ENCODE data around the gene SUSD4.

Gene SUSD4

DNA sequence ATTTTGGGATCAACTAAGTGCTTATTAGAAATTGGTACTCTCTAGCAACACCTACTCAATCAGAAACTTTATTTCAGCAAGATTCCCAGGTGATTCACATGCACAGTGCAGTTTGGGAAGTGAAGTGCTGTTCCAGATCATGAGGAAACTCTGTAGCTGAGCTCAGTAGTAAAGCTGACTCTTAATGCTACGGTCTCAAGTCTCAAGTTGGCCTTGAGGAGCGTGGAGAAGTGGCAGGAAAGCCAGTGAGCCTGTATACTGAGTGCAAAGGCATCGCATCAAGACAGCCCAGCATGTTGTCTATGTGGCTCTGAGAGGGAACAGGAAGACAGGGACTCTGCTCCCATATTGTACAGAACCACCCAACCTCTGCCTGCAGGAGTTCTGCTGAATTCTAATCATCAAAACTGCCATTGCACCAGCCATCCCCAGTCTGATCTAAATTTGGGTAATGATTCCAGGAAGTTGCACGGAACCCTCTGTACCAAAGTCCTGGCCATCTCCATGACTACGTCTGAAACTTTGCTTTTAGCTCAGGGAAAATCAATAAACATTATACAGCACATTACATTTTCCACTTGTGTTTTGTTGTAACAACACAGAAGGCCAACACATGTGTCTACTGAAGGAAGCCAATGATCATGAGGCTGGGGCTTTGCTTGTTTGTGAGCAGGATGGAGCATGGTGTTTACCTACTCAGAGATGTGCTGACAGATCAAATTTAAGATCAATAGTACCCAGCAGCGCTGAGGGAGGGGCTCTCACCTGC is 115.8 kb downstream of the SUSD4 start:
- peak; percentile 18 for DNase-seq

DNA sequence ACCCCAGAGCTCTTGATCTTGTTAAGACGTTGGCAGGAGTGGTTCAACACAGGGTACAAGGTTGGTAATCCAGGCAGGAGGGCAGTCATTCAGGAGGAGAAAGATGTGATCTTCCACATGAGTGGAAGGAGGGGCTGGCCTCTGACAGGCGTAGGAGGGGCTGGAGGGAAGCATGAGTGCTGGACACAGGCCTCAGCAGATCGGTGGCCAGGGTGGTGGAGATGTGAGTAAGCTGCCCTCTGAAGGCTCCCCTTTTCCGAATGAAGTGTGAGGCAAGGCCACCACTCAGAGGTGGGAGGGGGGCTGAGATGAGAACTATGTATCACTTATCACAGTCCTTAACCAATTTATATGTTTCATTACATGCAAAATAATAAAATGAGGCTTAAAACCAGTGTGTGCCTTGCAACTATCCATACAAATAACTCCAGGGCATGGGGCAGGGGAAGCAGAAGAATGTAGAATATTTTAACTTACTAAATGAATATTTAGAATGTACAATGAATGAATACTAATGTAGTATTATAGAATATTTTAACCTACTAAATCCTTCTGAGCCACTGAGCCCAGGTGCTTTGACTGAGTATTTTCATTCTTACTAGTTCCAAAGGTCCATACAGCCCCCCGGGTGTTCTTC is 117.4 kb downstream of the SUSD4 start:
- no peak for DNase-seq

DNA sequence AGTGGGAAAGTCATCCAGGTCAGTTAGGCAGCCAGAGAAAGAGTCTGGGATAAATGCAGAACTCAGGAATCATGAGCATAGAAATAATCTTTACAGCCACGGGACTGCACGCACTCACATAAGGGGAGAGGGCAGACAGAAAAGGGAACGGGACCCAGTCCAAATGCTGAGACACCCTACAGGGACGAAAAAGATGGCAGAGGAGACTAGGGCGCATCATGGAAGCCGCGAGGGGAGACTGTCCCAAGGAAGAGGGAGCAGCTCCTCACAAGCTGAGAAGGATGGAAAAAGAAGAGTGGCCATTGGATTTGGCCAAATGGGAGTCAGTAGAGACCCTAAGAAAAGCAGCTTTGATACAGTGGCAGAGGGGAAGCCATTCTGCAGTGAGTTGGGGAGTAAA is 118.0 kb downstream of the SUSD4 start:
- DNase-seq: no peak

DNA sequence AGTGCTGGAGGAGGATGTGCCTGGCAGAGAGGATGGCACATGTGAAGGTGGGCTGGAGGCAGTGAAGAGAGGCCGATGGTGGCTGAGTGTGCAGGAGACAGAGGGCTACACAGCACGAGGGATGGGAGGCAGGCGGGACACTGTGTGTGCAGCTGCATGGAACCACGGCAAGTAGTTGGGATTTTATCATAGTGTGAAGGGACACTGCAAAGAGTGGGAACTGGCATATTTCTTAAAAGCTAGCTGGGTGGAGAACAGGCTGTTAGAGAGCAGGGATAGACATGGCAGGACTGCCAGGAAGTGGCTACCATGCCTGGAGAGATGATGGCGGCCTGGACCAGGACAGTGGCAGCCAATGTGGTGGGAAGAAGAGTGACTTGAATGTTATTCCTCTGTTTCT is 118.6 kb downstream of the SUSD4 start:
- DNase-seq: no peak

DNA sequence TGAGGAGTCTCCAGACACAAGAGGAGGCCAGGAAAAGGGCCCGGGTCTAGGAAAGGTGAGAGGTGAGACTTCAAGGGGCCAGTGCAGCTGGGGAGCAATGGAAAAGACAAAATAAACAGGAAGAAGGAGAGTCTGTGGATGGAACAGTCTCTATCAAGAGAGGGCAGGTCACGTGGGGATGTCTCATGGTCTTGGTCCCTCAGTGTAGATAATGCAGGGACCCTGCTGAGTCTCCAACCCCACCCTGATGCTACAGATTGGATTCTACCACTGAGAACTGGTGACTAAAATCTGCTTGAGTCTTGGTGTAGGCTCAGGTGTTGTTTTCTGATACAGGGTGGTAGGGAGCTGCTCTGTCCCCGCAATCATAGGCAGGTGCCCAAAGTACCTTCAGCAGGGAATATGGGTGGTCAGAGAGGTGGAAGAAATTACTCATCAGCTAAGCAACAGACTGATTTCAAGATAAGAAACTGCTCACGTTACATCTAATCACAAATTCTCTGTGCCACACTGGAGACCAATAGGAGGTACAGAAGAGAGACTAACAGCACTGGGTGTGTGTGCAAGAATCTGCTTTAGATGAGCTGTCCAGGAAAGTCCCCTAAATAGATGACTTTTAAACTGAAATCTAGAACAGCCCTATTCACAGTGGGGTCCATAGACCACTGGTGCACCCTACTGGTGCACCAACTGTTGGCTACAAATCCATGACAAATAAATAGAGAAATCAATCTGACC is 119.4 kb downstream of the SUSD4 start:
- peak; percentile 28 for DNase-seq

DNA sequence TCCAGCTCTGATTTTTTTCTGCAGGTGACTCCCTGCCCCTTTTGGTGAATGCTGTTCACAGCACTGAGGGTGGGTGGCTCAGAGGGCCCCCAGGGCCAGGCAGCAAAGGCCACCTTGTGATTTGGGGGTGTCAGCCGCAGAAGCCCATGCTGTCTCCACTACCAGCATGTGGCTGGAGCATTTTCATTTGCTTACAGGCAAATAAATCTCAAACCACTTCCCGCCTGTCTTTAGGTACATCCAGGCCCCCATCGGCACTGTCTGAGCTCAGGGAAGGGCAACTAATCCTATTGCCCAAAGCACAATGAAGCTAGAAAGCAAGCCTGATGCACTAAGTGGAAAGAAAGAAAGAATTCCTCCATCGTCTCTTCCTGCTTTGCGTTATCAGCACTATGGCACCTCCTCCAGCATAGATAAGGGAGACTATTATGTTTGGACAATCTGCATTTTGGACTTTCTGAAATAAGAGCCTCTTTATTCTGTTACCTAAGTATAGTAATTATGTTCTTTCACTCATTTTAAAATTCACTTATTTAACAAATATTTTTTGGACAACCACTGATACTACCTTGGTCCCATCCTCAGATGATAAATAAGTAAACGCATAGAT is 120.4 kb downstream of the SUSD4 start:
- DNase-seq: no peak

DNA sequence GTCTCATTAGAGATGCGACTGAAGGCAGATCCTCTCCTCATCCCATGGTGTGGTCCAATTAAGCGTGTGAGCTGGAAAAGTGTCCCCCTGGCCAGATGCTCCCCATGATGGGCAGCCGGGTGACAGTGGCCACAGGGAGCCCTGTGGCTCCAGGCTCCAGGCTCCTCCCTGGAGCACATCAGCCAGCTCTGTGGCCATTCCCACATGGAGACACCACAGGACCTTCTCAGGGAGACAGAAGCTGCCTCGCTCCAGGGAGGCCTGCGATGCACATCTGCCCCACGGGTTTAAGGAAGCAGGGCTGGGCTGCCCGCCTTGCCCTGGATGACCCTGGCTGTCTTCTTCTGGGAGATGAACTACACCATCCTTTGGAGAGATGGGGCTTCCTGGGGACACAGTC is 121.0 kb downstream of the SUSD4 start:
- DNase-seq: no peak

DNA sequence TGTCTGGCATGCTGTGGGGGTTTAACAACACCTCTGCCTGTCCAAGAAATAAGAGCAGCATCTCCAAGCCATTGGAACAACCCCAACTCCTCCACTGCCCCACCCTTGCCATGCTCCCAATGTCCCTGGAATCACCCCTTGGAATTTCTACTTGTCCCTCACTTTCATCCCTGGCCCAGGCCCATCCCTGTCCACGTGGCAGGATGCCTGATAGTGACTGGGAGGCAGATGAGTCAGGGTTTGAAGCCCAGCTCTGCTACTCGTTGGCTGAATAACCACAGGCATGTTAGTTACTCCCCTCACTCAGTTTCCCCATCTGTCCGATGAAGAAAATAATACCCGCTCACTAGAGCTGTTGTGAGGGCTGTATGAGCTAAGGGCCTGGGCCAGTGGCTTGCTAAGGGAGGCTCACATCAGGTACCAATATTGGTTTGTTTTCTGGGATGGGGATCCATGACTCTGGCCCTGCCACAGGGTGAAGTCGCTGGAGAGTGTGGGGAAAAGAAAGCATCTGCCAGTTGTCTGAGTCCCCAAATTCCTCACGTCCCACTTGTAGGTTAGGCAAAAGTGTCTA is 121.5 kb downstream of the SUSD4 start:
- DNase-seq: no peak

DNA sequence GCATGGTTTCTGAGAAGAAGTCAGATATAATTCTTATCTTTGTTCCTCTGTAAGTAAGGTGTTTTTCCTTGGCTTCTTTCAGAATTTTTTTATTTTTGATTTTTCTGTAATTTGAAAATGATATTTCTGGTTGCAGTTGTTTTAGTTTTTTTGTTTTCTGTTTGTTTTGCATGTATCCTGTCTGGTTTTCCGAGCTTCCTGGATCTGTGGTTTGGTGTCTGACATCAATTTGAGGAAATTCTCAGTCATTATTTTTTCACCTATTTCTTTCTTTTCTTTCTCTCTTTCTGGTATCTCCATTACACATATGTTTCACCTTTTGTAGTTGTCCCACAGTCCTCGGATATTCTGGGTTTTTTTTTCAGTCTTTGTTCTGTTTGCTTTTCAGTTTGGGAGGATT is 123.9 kb downstream of the SUSD4 start:
- DNase-seq: no peak

DNA sequence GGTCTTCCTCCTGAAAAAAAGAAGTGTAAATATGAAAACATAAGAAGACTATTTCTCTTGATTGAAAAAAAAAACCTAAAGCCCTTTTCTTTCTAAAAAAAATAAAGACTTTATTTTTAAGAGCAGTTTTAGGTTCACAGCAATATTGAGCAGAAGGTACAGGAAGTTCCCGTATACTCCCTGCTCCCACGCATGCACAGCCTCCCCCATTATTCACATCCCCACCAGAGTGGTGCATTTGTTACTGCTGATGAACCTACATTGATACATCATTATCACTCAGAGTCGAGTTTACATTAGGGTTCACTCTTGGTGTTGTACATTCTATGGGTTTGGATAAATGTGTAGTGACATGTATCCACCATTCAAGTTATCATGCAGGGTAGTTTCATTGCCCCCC is 128.9 kb downstream of the SUSD4 start:
- no peak for DNase-seq

DNA sequence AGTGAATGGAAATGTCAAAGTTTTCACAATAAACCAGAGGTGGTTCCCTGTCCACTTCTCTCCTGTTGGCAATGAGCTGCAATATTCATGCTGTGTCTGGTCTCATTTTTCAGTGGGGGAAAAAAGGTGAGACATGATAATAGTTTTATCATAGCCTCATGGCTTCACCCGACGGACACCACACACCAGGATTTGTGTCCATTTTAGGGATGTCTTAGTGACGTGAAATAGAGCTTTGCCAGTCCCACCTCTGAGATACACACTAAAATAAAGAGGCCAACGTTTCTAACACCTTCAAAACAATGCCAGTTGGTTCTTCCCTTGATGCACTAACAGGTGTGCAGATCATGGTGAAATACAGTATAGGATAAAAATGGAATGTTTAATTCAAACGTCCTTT is 129.4 kb downstream of the SUSD4 start:
- no peak for DNase-seq

DNA sequence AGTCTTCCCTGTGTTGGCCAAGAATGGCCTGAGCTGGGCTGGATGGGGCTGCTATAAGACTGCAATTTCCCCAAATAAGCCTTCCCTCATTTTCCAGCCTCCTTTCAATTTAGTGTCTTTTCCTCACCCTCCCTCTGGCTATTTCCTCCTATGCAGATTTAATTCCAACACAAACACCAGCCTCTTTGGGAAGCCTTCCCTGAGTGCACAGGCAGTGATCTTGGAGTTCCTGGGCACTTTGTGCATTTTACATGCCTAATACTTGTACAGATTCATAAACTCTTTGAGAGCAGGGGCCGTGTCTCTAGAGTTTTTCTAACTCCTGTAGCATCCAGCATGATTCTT is 129.8 kb downstream of the SUSD4 start:
- DNase-seq: no peak

DNA sequence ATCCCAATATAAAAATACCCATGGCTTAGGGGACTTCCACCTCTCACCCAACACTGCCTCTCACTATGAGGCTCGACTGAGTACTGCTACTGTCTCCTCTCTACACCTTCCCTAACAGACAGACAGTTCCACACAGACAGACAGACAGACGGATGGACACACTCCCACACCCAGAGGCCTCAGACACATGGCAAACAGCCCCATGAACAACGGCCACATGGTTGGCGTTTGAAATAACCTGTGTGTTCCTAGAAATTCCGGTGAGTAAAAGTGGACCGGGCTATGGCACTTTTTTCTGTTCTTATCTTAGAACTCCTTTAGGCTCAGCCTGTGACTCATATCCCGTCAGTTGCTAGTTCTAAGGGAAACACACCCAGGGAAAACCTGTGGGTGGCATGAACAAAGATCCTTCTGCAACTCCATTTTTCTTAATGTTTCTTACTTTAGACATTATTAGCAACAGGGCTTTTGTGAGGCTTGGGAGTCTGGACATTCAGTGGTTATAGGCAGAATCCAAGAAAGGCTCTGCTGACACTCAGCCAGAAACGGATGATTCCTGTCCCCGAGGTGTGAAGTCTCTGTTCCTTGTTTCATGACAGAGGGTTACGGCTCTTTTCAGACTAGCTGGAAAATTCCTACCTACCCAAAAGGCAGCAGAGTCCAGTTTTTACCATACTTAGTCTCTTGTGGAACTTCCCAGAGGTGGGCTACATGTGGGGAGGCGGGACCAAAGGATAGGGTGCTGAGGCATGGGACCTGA is 130.4 kb downstream of the SUSD4 start:
- peak; percentile 39 for DNase-seq

DNA sequence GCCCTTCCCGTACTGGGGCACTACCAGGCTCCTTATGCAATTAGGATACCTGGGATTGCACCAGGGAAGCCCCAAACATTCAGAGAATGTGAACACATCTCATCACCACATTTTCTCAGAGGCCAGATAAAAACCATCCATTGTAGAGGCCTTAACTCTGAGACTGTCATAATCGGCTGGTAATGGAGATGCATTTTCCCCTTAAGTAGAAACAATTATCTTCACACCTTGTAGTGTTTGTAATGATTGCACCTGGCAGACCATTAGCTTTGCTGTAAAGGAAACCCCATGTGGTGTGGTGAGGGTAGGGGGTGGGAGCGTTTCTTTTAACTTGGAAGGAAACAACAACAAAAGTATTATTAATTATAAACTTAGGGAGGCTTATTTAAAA is 131.0 kb downstream of the SUSD4 start:
- DNase-seq: no peak

DNA sequence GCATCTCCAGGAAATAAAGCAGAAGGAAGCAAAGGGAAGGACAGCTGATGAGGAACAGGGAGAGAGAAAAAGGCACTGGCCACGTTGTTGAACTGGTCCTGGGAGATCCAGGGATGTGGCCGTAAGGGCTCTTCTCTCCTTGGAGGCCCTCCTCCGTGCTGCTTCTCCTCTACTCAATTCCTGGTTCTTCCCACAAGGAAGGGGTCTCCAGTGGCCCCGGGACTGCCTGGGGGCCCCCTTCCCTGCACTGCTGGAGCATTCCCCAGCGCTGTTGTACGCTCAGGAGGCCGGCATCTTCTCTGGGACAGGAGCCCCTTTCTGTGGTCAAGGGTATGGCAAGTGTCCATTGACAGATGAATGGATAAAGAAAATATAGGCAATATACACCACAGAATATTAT is 132.4 kb downstream of the SUSD4 start:
- no peak for DNase-seq

DNA sequence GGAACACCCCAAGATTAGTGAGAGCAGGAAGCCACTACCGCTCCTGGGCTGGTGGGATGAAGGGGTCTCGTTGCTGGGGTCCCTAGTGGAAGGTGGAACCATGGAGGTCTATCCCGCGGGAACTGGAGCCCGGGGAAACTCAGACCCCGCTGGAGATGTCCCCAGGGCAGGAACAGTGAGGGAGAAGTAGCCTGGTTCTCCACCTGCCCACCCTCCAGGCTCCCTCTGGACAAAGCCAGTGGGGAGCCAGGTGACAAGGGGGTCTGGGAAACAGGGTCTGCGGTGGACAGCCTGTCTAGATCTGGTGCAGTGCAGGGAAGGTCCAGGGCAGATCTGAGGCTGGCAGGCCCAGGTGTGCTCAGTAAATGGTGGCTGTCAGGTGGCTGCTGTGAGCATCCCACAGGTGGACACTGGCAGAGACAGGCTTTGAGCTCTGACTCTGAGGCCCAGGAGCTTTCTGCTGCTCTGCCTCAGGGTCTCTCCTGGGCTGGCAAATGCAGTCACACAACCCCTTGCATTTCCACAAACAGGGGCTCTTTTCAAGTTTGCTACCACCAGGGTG is 132.9 kb downstream of the SUSD4 start:
- DNase-seq: no peak

DNA sequence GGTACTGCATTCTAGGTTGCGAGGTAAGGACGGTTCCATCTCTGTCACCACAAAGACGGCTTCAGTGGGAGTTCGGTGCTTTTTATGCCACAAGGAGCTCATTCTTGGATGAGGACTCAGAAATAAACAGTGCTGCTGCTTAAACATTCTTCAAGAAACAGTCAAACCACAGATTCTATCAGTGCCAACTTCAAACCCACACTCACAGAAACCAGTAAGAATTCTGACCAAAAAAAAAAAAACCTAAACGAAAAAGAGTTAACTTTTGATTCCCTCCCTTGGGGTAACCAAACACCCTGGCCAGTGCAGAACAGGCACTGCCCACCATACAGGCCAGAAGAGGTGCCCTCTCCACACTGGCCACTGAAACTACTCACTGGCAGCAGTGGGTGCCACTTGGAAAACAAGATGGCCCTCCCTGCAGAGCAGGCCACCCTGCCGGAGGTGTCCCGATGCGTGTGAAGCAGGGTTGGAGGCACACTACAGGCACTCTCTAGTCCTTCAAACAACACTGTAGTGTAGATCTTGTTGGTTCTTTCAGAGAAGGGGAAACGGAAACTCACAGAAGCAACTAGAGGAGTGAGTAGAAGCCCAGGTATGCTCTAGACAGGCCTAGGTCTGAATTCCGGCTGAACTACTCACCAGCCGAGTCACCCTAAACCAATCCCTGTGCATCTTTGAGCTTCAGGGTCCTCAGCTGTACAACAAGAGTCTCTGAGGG is 133.7 kb downstream of the SUSD4 start:
- peak; percentile 43 for DNase-seq

DNA sequence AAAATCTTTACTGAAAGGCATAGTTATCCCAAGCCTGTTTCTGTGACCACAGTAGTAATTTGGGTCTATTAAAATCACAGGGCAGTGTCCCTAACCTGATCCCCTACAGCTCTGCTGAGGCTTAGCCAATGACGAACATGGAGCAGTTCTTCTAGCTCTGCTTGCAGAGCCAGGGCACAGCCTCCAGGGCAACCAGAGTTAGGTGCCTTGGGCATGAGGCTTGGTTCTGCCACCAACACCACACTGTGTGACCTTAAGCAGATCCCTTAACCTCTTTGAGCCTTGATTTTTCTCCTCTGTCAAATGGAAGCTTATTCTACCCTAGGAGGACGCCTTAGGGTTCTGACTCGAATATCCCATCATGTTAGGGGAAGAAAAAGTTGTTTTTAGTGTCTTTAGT is 134.2 kb downstream of the SUSD4 start:
- DNase-seq: peak; percentile 17

DNA sequence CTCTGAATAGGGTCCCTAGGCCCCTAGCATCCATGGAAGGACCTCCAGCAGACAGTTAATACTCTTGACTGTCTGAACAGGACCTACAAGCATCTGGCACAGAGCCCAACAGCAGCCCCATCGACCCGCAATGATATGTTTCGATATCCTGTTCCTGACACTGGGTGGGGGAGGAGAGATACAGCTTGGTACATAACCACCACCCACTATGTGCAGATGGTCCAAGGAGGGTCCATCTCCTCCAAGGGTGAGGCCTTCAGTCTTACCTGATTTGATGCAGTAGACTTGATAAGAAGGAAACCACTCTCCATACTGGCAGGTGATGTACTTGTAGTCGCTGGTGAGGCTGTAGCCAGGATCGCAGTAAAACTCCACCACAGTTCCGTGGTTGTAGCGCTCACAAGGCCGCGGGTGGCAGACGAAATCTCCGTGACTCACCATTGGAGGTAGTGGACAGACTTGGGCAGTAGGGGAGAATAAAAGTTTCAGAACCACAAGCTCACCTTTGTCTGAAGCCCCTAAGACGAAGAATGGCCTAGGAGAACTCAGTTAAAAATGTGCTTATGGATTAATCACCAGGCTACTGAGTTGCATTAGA is 134.9 kb downstream of the SUSD4 start:
- DNase-seq: no peak

DNA sequence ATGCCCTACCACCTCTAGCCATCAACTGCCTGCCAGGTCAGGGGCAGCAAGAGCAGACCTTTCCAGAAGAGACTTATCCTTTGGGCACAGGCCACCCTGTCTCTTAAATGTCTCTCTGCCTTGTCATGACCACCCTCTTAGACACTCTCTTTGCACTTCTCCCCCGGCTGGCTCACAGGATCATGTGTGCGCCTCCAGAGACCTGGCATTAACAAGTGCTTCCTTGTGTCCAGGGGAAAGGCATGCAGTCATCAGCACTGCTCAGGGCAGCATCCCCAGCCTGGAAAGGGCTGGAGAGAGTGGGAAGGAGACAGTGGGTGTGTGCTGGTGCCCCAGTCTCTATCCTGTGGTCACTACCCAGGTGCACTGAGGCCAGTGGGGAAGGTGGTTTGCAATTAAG is 135.8 kb downstream of the SUSD4 start:
- no peak for DNase-seq

DNA sequence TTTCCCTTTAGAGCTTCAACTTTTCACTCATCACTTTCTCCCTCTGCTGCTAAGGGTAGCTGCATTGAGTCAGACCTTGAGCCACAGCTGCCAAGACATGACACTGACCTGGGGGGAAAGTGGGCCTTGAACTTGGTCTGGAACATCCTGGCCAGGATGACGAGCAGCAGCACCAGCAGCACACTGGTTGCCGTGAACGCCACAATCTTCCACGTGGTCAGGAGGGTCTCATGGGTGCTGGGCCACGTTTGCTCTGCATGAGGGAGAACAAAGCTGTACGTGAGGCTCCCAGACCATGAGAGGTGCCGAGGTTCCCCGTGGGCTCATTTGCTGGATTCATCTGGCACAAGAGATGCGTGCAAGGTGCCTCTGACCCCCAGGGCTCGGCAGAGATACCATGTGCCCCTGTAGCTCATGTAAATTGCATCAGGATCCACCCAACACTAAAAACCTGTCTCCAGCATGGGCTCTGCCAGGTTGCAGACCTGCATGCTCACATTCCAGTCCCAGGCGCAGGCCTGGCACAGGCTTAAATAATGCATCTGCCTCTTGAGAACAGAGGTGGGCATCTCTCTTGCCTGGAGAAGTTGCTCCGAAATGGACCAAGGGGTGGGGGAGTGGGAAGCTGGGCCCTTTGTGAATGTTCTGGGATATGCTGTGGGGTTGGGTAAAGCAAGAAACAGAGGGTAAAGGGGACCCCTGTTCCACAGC is 136.3 kb downstream of the SUSD4 start:
- no peak for DNase-seq
